IPS-20b (cell line): ENCODE results near the gene MDFI.

Experiments used
- H3K27ac ChIP-seq: one replicate; pipeline ENCODE4 v1.5.1; 2013; ENCODE audit warnings: low read length
- H3K27me3 ChIP-seq: 2 replicates; pipeline ENCODE4 v1.6.1; 2013; ENCODE audit warnings: mild to moderate bottlenecking, low read length, inconsistent platforms; ENCODE audit not compliant: insufficient read depth
- H3K36me3 ChIP-seq: 2 replicates; pipeline ENCODE4 v1.6.1; 2013; ENCODE audit warnings: low read depth, mild to moderate bottlenecking, inconsistent platforms, low read length, moderate library complexity; ENCODE audit not compliant: insufficient read depth
- H3K4me1 ChIP-seq: 2 replicates; pipeline ENCODE4 v1.6.1; 2013; ENCODE audit warnings: mild to moderate bottlenecking, control low read depth, inconsistent platforms, low read length, moderate library complexity; ENCODE audit not compliant: insufficient read depth
- H3K4me3 ChIP-seq: 2 replicates; pipeline ENCODE4 v1.5.1; 2013; ENCODE audit warnings: mild to moderate bottlenecking, low read length, inconsistent platforms
- H3K9ac ChIP-seq: 2 replicates; pipeline ENCODE4 v1.6.1; 2013; ENCODE audit warnings: low read depth, mild to moderate bottlenecking, inconsistent platforms, low read length, moderate library complexity
- H3K9me3 ChIP-seq: 2 replicates; pipeline ENCODE4 v1.6.1; 2013; ENCODE audit warnings: mild to moderate bottlenecking, low read depth, low read length, inconsistent platforms; ENCODE audit not compliant: insufficient read depth

MDFI gene

DNA sequence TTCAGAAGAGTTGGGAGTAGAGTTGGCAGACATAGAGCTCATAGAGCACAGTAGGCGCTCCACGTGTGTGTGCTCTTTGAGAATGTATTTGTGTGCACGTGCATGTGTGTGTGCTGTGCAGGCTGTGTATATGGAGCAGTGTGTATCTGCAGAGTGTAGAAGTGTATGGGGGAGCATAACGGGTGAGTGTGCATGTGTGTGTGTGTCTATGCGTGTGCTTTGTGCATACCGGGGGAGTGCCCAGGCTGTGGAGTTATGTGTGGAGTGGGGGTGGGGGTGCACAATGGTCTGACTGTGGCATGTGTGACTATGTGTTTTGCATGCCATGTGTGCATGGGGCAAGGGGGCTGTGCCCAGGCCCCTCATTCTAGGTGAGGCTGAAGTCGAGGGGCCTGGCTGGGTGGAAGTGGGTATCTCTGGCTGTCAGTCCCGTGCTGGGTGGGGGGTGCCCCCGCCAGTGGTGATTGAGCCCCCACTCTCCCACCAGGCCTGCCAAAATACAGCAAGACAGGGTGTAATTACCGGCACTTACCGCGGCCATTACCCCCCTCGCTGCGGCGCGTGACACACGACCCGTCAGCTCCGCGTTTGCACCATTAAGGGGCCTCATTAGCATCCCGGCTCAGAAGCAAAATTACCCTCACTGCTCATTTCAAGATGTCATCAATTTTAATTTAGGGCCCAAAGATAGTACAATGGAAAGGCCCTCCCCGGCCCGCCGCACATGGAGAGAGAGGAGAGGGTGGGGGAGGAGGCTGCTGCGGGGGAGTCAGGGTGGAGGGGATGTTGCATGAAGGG is 39.1 kb downstream of the MDFI start:
- no peaks in the 10 kb centered on the region for H3K9me3 ChIP-seq
- no peak overlapping the region for H3K9ac ChIP-seq
- no peaks in the 10 kb centered on the region for H3K36me3 ChIP-seq
- no peak overlapping the region for H3K27ac ChIP-seq
- H3K4me1 ChIP-seq: peaks cover 3% of the 10 kb centered on the region; the same call in 1 of the 2 replicates
- H3K4me3 ChIP-seq: peak overlapping the region; percentile 47; the same call in 1 of the 2 replicates
- peaks cover 18% of the 10 kb centered on the region for H3K27me3 ChIP-seq

DNA sequence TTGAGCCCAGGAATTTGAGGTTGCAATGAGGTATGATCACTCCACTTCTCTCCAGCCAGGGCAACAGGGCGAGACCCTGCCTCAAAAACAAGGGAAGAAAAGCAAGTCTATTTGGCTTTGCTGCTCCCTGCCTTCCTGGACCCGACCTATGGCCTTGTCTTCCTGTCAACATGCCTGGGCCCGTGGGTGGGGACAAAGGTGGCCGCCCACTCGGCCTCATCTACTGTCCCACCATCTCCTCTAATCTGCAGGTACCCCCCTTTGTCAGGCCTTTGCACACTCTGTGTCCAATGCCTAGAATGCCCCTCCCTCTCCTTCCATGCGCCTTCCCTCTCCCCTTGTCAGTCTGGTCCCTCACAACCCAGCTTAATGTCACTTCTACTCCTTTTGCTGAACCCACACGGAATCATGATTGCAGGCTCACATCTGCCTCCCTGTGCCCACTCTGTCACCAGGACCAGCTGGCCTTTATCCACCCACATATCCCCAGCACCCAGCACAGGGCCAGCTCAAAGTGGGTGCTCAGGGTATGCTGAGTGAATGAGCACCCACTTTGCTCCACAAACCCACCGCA is 40.3 kb downstream of the MDFI start:
- H3K4me3 ChIP-seq: no peak overlapping the region
- no peak overlapping the region for H3K27ac ChIP-seq
- H3K36me3 ChIP-seq: no peaks in the 10 kb centered on the region
- peaks cover 3% of the 10 kb centered on the region; the same call in 1 of the 2 replicates for H3K4me1 ChIP-seq
- H3K27me3 ChIP-seq: peaks cover 29% of the 10 kb centered on the region
- no peak overlapping the region for H3K9ac ChIP-seq
- no peaks in the 10 kb centered on the region for H3K9me3 ChIP-seq

DNA sequence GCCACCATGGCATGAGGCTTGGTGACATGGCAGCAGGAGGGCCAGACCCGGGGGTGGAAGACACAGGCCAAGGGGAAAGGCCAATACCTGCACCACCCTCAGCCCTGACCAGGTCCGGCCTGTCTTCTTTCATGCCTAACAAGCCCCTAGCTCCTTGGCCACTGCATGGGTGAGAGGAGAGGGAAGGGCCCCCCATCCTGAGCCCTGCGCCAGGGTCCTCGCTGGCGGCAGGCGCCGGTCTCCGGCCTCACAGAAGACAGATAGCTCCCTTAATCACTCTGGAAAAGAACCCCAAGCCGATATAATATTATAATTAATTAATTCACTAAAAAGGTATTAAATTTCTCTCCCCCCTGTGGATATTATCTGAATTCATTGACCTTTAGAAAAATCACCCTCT is 41.4 kb downstream of the MDFI start:
- H3K9ac ChIP-seq: no peak overlapping the region
- H3K27me3 ChIP-seq: peaks cover 34% of the 10 kb centered on the region
- H3K9me3 ChIP-seq: no peaks in the 10 kb centered on the region
- H3K36me3 ChIP-seq: no peaks in the 10 kb centered on the region
- no peak overlapping the region for H3K27ac ChIP-seq
- H3K4me1 ChIP-seq: peaks cover 3% of the 10 kb centered on the region; the same call in 1 of the 2 replicates
- no peak overlapping the region for H3K4me3 ChIP-seq

DNA sequence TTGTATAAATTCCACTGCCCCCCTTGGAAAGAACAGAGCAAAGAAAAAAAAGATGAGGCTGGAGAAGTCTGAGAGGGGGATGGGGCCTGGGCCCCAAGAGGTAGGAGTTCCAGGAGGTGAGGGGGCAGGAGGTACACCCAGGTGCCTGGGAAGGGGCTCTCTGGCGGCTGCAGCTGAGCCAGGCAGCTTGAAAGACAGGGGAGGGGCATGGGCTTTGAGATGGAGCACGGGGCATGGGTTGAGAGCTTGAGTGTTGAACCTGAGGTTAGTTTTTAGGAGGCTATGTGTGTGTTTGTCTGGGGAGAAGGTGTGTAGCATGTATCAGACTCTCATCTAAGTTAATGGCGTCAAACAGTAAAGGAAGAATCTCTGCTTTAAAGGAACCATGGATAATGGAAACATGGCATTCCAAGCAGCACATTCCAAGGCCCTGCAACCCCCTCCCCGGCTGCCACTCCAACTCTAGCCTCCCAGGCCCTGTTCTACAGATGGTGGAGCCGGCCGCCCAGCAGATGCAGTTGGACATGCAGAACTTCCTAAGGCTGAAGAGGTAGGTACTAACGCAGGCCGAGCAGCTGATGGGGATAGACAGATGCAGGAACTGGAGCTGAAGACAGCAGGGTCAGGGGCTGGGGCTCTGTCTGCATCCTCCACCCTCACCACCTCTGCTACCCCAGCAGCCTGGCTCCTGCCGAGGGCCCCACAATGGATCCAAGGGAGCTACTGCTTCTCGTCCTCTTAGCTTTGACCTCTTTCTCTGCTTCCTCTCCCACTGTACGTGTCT is 42.1 kb downstream of the MDFI start:
- H3K4me1 ChIP-seq: peaks cover 3% of the 10 kb centered on the region; the same call in 1 of the 2 replicates
- H3K36me3 ChIP-seq: no peaks in the 10 kb centered on the region
- H3K9me3 ChIP-seq: no peaks in the 10 kb centered on the region
- H3K27me3 ChIP-seq: peaks cover 34% of the 10 kb centered on the region
- no peak overlapping the region for H3K9ac ChIP-seq
- no peak overlapping the region for H3K27ac ChIP-seq
- no peak overlapping the region for H3K4me3 ChIP-seq

DNA sequence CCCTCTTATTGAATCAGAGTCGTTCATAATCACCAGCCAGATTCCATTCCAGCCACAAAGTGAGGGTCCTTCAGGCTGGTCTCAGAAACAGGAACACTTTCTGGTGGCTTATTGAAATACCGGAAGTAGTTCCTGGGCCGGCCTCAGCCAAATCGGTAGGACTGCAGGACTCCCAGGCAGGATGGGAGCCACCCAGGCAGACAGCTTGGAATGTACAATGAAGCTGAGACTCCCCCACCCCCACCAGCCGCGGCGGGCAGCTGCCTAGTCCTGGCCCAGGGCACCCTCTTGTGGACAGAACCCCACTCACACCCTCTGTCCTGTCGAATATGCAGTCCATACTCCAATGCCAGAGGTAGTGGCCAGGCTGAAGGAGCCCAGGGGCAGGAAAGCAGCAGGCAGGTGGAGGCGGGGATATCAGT is 43.8 kb downstream of the MDFI start:
- no peak overlapping the region; the same call in 1 of the 2 replicates for H3K4me3 ChIP-seq
- H3K27ac ChIP-seq: no peak overlapping the region

DNA sequence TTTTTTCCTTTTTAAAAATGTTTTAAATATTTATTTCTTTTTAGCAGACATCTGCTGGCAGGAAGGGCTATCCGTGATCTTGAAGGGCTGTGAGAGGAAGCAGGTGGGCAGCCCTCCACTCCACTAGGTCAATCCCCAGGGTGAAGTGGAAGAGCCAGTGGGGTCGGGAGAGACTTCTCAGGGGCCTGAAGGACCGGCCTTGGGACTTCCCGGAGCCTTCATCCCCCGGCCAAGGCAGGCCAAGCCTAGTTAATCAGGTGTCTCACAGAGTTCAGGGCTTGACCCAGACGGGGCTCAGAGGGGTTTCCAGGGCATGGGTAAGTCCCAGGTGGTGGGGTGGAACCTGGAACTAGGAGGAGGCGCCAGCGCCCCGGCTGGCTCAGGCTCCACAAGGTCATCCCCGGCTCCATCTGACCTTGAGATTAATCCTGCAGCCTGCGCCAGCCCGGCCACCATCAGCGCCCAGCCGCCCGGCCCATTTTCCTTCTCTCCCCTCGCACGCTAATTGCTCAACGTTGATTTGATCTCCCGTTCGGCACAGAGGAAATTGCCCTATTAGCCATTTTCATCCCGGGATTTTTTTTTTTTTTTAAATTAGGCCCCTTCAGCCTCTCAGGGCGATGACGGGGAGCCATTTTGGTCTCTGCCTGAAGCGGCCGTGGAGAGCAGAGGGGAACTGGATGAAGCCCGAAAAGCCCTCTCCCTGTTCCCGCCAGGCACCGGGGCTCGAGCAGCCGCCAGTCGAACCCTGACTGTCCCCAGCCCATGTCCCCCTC is 44.4 kb downstream of the MDFI start:
- Histone ChIP-seq H3K4me3 (peak overlapping the region; percentile 53; the same call in 1 of the 2 replicates), H3K9ac (peak overlapping the region; percentile 21; the same call in 1 of the 2 replicates), H3K4me1 (peaks cover 9% of the 10 kb centered on the region; the same call in 1 of the 2 replicates), H3K36me3 (no peaks in the 10 kb centered on the region), H3K27ac (no peak overlapping the region), H3K27me3 (peaks cover 28% of the 10 kb centered on the region), H3K9me3 (no peaks in the 10 kb centered on the region)

More for the DNA sequence above, 43.8 kb downstream of the MDFI start:
- H3K4me1 ChIP-seq: peaks cover 5% of the 10 kb centered on the region; the same call in 1 of the 2 replicates
- H3K27me3 ChIP-seq: peaks cover 32% of the 10 kb centered on the region
- H3K9me3 ChIP-seq: no peaks in the 10 kb centered on the region
- no peaks in the 10 kb centered on the region for H3K36me3 ChIP-seq
- H3K9ac ChIP-seq: peak overlapping the region; percentile 58; the same call in 1 of the 2 replicates

DNA sequence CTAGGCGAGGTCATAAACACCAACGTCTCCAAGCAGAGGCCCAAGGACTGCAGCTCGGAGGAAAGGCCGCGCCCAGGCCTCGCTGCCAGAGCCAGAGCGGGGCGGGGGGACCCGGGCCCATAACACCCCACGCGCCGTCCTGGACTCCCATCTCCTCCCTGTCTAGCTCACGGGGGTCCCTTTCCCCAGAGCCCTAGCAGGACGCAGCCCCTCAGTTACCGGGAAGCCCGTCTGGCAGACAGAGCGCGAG is 44.9 kb downstream of the MDFI start:
- peaks cover 9% of the 10 kb centered on the region; the same call in 1 of the 2 replicates for H3K4me1 ChIP-seq
- no peaks in the 10 kb centered on the region for H3K36me3 ChIP-seq
- H3K4me3 ChIP-seq: peak overlapping the region; percentile 53; the same call in 1 of the 2 replicates
- no peak overlapping the region for H3K27ac ChIP-seq
- H3K9ac ChIP-seq: peak overlapping the region; percentile 21; the same call in 1 of the 2 replicates
- H3K9me3 ChIP-seq: no peaks in the 10 kb centered on the region
- H3K27me3 ChIP-seq: peaks cover 28% of the 10 kb centered on the region

DNA sequence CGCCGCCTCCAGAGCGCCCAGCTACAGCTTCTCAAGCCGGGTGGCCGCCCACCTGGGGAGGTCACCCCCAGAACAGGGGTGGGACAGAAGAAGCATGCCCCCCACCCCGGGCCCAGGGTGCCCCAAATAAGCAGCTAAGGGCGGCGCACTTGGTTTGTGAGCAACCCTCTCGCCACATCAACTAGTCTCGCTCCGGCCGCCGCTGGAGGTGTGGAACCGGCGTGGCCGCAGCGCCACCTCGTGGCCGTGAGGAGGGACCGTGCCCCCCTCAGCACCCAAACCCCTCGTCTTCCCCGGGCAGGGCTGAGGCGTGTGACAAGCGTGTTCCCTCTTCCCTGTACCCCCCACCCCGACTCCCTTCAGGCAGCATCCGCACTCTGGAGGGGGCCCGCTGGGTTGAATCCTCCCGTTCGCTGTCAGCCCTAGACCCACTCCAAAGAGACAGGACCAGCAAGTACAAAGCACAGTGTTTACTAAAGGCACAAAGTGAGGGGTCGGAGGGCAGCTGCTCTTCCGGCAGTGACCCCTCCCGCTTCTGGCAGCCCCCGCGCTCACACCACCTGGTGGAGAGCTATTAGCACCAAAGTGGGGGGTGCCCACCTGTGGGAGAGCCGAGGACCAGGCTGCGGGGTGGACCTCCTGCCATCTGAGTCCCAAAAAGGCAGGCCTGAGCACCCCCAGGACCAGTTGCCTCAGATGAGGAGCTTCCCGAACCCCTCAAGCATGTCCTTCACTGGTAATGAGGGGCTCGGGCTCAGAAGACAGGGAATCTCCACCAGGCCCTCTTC is 45.4 kb downstream of the MDFI start:
- Histone ChIP-seq H3K4me3 (peak overlapping the region; percentile 53; the same call in 1 of the 2 replicates), H3K9ac (no peak overlapping the region), H3K27me3 (peaks cover 27% of the 10 kb centered on the region), H3K4me1 (peaks cover 9% of the 10 kb centered on the region; the same call in 1 of the 2 replicates), H3K9me3 (no peaks in the 10 kb centered on the region), H3K36me3 (no peaks in the 10 kb centered on the region), H3K27ac (no peak overlapping the region)

DNA sequence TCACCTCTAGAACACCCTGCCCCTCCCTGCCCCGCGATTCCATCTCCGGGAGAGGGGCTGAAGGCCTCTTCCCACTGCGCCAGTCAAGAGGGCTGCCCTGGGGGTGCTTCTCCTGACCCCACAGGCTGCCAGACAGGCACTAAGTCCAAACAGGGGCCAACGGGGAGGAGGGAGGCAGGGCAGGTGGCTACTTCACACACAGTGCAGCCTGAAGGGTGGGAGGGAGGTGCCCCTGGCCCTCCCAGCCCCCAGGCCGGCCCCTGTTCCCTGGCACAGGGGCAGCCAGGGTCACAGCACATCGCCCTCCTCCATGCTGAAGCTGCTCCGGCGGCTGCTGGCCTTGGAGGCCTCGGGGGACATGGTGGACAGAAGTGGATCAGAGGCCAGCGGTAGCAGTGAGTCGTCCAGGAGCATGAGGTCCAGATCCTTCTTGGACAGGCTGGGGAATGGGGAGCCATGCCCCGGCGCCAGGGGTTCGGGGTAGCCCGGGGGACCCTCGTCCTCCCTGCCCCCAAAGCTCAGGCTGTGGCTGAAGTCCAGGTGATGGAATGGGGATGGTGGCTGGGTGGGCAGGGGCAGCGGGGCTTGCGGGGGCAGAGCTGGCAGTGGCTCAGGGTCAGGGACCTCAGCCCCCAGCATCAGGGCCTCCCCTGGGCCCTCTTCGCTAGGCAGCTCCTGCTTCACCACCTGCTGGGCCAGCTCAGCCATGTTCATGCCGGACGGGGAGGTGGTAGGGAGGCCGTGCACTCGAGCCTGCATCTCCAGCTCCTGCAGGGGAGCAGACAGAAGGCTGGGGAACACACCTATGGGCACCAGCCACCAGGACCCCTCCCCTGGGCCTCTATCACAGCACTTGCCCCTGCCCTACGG is 46.3 kb downstream of the MDFI start:
- H3K27me3 ChIP-seq: peaks cover 19% of the 10 kb centered on the region
- peaks cover 9% of the 10 kb centered on the region; the same call in 1 of the 2 replicates for H3K4me1 ChIP-seq
- no peak overlapping the region for H3K9ac ChIP-seq
- no peak overlapping the region for H3K4me3 ChIP-seq
- no peaks in the 10 kb centered on the region for H3K36me3 ChIP-seq
- H3K9me3 ChIP-seq: no peaks in the 10 kb centered on the region
- H3K27ac ChIP-seq: no peak overlapping the region
